Measurements from ENCODE around the gene SYTL2.

The SYTL2 gene

DNA sequence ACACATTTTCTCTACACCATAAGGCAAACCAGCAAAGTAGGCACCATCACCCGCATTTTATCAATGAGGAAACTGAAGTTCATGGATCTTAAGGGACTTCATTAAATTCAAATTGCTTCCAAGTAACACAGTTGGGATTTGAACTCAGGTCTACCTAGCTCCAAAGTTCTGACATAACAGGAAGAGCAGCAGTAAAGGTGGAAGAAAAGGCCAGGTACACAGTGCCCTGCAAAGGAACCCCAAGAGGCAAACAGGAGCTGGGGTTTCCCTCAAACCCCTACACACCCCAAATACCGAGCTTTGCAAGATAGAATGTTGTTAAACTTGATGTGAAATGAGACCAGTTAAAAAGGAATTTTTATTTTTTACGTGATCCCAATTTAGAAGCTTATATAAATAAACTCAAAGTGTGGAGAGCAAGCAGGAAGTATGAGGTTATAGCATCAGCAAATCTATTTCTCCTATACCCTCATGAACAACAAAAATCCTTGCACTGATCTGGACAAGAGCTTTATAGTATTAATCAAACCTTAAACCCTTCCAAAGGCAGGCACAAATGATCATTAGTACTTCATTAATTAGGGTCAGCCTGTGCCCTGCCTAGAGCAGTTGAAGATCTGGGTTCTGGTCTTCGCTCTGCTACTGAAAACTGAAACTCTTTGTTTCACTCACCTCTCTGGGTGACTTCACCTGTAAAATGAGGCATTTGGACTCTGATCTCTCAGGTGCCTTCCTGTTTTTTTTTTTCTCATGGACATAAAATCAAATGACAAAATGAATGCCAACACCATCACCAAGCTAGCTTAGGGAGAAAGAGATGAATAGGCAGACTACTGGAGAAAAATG, 36.5 kb downstream of the SYTL2 start:
- H3K4me3 ChIP-seq (ENCODE audit: control insufficient read depth, low read depth, low read length): no peak overlapping the region
- TF ChIP-seq CTCF (IDR thresholded peaks at IDR 0.05; ENCODE audit: control insufficient read depth, insufficient read depth, low read depth, low read length, missing control alignments): no peak
- DNase-seq (ENCODE audit: low read depth): no peak

DNA sequence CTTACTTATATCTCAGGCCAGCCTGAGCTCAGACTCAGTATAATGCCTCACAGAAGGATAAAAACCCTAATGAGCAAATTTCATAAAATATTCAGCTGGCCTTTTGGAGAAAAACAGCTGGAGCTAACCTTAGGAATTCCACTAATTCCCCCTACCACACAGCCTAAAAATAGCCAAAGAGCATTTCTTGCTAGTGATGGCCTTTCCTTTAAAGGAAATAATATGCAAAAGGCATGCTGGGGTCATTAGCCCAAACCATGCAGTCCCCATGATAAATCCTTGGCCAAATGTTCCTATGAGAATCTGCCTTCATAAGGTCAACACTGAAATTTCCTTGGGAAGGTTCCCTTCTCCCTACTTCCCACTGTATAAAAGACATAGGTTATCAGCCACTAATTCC, 38.2 kb downstream of the SYTL2 start:
- no peak for DNase-seq (ENCODE audit: low read depth)
- no peak for TF ChIP-seq CTCF (IDR thresholded peaks at IDR 0.05; ENCODE audit: control insufficient read depth, insufficient read depth, low read depth, low read length, missing control alignments)
- no peak overlapping the region for H3K4me3 ChIP-seq (ENCODE audit: control insufficient read depth, low read depth, low read length)

- no peak for TF ChIP-seq CTCF (IDR thresholded peaks at IDR 0.05; ENCODE audit: control insufficient read depth, insufficient read depth, low read depth, low read length, missing control alignments)
- H3K4me3 ChIP-seq (ENCODE audit: control insufficient read depth, low read depth, low read length): no peak overlapping the region
- DNase-seq (ENCODE audit: low read depth): no peak
These were observed 39.4 kb downstream of the SYTL2 start for GRCh38 chr11:85771568-85771967.

- no peak for DNase-seq (ENCODE audit: low read depth)
- H3K4me3 ChIP-seq (ENCODE audit: control insufficient read depth, low read depth, low read length): no peak overlapping the region
- TF ChIP-seq CTCF (IDR thresholded peaks at IDR 0.05; ENCODE audit: control insufficient read depth, insufficient read depth, low read depth, low read length, missing control alignments): no peak
These were observed 41.2 kb downstream of the SYTL2 start for GRCh38 chr11:85769771-85770170.

- no peak overlapping the region for H3K4me3 ChIP-seq (ENCODE audit: control insufficient read depth, low read depth, low read length)
- no peak for DNase-seq (ENCODE audit: low read depth)
- TF ChIP-seq CTCF (IDR thresholded peaks at IDR 0.05; ENCODE audit: control insufficient read depth, insufficient read depth, low read depth, low read length, missing control alignments): no peak
These were observed 42.3 kb downstream of the SYTL2 start for GRCh38 chr11:85768473-85769146.

DNA sequence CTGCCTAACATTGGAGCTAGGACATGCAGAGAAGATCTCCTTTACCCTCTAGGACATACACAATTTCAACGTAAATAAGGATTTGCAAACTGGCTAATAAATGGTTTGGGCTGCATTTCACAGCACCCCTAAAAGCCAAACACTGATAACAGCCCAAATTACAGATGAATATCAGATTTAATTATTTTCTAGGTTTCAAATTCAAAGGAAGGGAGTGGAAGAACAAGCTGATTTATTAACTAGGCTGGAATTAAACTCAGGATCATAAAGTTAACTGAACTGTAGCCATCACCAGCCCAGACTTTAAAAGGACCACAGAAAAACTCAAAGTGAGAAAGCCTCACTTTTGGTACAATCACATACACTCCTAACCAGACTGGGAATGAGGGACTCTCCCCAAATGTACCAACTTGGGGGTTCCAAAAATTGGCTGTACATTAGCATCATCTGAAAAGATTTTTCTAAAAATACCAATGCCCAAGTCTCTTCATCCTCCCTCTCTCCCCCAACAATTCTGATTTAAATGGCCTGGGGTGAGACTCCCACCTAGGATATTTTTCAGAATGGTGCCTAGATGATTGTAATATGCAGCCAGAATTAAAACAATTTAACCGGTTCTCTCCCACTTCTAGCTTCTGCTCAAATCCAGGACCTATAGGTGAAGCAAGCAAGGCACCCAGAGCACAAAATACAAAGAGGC, 43.5 kb downstream of the SYTL2 start:
- no peak for TF ChIP-seq CTCF (IDR thresholded peaks at IDR 0.05; ENCODE audit: control insufficient read depth, insufficient read depth, low read depth, low read length, missing control alignments)
- no peak for DNase-seq (ENCODE audit: low read depth)
- no peak overlapping the region for H3K4me3 ChIP-seq (ENCODE audit: control insufficient read depth, low read depth, low read length)
